Stimulated activated CD8-positive, alpha-beta memory T cell treated with anti-CD3 and anti-CD28 coated beads, Interleukin-4, amount 100 ng/mL, for 4 hours (primary cell): ENCODE results near the gene NUDT13.
"Not testable (repeated sequence)": the region's sequence is repeated elsewhere in the genome, so short reads cannot be mapped to it uniquely, and the experiment has no call there.

Source experiments
- DNase-seq, 2 donors: peaks; one replicate each; pipeline ENCODE4 v3.0.0-alpha.2; 2020; ENCODE audit warnings: low read depth in 2 of 2, low spot score in 1 of 2

The NUDT13 gene

DNA sequence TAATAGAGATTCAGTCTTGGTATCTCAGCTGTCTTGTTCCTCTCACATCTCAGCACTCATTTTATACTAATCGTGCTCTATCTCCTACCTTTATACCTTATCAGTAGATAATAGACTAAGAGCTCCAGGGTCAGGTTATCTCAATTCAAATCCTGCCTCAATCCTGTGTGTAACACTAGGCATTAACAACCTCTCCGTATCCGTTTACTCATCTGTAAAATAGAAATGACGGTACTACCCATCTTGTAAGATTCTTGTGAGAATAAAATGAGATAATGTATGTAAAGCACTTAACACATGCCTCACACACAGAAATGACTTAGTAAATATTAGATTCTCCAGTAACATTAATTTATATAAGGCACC, 13.0 kb upstream of the NUDT13 start:
- DNase-seq = no peak

DNA sequence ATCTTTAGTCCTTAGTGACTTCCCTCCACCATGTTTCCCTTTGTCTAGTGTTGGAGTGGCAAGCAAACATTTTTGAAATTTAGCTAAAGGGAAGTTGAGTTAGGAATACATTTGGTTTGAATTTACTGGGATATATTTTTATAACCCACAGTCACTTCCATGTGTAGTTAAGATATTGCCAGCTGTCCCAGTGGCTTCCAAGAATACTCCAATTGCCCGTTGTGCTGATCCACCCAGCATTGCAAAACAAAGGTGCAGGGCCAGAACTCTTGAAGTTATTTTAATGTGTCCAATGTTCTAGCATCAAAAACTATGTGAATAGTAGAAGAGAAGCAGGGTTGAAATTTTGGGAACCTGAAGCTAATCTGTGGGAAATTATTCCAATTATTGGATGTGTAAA, 11.1 kb upstream of the NUDT13 start:
- no peak for DNase-seq

DNA sequence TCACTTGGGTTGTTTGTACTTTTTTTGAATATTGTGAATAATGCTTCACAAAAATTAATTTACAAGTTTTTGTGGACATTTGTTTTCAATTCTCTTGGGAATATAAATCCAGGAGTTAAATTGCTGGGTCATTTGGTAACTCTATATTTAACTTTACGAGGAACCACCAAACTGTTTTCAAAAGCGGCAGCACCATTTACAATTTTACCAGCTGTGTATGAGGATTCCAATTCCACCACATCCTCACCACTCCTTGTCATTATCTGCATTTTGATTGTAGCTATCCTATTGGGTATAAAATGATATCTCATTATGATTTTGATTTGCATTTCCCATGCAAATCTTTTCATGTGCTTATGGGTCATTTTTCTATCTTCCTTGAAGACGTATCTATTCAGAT, 4.0 kb upstream of the NUDT13 start:
- no peak for DNase-seq

DNA sequence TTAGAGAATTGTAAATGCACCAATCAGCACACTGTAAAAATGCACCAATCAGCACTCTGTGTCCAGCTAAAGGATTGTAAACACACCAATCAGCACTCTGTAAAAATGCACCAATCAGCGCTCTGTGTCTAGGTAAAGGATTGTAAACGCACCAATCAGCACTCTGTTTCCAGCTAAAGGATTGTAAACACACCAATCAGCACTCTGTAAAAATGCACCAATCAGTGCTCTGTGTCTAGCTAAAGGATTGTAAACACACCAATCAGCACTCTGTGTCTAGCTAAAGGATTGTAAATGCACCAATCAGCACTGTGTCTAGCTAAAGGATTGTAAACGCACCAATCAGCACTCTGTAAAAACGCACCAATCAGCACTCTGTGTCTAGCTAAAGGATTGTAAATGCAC, 1.0 kb upstream of the NUDT13 start:
- not testable (repeated sequence) for DNase-seq

DNA sequence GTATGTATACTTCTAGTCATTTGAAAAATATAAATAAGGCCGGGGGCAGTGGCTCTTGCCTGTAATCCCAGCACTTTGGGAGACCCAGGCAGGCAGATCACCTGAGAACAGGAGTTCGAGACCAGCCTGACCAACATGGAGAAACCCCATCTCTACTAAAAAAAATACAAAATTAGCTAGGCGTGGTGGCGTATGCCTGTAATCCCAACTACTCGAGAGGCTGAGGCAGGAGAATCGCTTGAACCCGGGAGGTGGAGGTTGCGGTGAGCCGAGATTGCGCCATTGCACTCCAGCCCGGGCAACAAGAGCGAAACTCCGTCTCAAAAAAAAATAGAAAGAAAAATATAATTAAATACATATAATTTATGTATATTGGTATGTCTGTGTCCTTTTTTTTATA, 1.8 kb downstream of the NUDT13 start:
- not testable (repeated sequence) for DNase-seq

DNA sequence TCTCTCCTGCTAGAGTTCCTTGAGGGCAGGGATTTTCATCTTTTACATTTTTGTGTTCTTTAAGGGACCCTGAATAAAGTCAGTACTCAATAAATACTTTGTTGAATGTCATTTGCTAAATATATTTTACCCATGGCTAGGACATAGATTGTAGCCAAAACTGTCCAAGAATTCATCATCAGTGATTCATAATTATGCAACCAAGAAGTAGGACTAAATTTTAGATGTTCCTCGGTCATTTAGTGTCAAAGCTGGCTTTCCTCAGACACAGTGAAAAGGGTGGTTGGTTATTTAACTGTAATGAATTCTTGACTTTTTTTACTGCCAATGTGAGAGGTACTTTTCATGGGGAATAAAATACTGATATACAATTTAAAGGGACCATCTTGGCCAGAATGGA, 3.3 kb downstream of the NUDT13 start:
- no peak for DNase-seq

DNA sequence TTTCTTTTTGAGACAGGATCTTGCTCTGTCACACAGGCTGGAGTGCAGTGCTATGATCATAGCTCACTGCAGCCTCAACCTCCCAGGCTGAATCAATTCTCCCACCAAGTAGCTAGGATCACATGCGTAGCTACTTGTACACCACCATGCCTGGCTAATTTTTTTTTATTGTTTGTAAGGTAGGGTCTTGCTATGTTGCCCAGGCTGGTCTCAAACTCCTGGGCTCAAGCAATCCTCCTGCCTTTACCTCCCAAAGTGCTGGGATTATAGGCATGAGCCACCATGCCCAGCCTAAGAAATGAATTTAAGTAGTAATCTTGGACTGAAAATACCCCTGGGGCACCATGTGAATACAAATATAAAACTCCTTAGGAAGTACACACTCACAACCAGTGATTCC, 5.8 kb downstream of the NUDT13 start:
- DNase-seq = no peak

DNA sequence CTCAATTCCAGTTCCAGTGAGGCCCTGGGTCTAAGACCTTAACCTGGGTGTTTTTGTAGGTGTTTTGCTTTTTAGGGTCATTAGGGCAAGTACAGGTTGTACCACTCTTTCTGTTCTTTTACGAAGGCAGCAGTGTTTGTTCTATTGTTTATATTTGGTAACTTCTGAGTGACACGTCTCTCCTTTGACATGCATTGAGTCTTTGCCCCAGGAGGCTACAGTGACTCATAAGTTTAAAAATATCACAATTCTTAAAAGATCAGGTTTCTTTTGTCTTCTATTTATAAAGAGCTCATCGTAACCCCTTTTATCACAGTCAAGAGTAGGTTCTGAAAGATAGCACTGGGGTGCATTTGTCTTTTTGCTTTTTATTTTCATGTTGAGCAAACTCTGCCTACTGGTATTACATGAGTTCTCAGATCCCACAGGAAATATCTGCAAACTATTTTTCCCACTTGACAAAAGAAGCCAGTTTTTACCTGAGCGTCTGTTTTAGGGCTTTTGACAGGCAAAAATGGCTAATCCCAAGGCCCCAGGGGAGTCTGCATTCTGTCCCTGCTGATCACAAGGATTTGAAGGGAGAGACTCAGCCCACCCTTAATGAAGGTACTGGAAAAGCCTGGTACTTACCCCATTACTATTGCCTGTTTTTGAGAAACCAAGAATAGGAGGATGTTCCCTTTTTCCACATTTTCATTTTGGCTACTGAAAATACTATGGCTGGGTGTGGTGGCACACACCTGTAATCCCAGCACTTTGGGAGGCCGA, 7.9 kb downstream of the NUDT13 start:
- DNase-seq = no peak

DNA sequence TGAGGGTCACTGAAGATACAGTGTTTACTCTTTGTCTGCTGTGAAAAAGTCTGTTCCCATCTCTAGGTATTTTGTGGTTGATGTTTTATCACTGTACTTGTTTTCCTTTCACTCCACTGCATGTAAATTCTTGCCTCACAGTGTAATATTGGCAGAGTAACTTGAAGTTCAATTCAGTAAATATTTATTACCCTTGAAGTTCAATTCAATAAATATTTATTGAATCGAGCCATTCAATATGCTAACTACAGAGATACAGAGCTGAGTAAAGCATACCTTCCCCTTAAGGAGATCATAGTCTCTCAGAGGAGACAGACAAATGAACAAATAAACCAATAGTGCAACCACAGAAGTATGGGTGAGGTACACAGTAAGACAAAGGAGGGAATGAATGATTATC, 9.2 kb downstream of the NUDT13 start:
- DNase-seq = no peak

DNA sequence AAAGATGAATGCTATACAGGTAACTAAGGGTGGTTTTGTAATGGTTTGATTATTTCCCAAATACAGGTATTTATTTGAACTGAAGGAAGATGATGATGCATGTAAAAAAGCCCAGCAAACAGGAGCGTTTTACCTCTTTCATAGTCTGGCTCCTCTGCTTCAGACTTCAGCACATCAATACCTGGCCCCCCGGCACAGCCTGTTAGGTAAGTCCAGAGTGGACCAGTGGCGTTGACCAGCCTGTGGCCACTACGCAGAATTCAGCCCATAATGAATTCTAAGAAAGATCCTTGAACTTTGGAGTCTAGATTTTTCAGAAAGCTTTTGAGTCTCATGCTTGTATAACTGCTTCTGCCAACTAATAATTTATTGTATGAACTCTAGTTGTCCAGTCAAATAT, 9.7 kb downstream of the NUDT13 start:
- no peak for DNase-seq

DNA sequence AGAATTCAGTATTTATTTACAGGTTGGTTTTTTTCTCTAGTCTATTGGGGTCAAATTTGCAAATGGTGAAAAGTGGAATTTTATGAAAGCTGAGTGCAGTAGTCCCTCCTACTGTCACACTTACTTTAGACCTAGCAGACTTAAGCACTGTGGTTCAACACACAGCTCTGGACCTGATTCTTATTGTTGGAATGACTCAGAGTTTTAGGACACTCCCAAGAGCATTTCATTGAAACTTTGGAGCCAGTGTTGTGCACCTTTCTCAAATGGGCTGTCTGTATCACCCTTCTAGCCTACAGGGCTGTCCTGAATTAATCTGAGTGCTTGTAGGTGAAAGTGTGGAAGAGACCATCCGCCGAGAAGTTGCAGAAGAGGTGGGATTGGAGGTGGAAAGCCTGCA, 16.1 kb downstream of the NUDT13 start:
- no peak for DNase-seq

DNA sequence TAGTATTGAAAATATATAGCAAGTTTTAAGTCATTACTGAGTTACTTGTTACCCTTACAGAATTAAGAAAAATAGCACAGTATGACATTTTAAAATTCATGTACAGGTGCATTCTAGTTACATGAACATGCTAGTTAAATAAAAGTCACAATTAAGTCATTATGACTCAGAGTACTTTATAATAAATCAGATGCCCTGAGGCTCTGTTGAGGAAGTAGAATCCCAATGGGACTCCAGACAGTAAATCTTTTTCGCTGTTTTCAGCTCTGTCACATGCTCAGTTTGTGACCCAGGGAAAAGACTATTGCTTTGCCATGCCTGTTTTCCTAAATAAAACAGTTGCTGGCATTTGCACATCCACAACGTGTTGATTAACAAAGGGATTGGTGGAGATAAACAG, 21.0 kb downstream of the NUDT13 start:
- DNase-seq = no peak

DNA sequence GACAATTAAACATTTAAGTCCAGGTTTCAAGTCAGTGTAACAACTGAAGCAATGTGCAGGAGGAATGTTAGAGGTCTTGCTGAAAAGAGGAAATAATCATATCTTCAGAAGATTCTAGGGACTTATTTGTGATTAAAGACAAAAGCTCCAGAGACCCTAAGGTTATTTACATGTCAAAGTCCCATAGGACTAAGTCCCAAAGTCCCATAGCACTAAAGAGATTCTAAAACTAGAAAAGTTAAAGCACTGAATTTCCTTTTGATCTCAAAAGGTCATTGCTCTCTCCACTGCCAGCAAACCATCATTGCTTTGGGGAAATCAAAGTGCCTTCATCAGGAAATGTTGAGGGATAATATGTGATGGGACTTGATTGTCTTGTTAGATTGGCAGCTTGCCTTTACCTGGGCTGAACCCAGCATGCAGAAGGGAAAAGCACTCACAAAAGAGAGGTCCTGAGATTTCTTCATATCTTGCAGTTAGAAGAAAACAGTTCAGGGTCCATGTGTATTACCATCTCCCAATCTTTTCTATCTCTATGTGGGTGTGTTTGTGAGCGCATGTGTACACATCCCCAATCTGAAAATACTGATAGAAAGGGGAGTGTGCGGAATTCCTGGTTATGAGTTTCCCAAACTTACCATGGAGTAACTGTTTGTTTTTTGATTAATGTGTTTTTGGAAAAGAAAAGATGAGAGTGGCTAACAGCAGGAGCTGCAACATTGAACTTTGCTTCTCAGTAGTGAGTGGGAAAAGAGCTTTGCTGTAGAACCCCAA, 21.8 kb downstream of the NUDT13 start:
- DNase-seq = no peak

DNA sequence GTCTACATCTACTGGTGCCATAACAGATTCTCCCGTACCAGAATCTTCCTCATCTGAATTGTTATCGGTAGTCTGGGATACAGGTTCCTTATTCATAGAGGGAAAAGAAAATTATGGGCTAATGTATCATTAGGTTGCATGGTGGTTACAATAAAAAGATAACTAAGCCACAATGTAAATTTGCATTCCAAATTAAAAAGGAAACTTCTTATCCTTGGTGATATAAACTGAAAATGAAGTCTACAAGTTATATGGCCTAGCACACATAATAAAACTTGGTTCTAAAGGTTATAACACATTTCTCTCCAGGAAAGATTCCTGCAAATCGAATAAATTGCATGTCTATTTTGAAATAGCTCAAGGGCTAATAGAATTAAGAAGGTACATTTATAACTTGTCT, 24.5 kb downstream of the NUDT13 start:
- no peak for DNase-seq

DNA sequence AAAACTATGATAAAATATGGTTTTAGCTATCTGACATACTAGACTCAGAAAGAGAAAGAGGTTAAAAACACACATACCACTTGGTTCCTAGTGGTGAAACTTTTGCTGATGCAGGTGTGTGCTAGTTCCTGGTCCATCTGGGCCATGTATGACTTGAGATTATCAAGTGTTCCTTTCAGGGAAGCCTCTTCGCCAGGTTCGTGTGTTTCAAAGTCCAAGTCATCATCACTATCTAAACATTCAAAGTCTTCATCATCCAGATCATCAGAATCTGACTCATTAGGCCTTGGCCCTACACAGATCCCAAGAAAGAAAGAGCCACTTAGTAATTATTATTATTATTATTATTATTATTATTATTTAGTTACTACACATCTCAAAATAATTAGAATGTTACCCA, 26.4 kb downstream of the NUDT13 start:
- no peak for DNase-seq

DNA sequence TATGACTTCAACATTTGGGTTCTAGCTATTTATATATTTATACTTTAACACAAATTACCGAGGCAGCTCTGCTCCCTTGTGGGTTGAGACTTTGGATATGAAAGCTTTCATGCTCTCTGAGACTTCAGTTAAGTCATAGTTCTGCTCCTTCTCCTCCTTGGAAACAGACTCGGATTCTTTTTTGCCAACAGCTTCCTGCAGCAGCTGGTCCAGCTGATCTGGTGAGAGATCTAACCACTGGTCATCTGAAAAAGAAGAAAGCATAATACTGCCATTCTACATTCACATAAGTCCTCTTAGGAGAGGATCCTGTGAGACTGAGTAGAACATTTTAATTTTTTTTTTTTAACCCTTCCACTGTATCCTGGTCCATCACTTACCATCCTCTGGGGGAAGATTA, 29.0 kb downstream of the NUDT13 start:
- DNase-seq = no peak

DNA sequence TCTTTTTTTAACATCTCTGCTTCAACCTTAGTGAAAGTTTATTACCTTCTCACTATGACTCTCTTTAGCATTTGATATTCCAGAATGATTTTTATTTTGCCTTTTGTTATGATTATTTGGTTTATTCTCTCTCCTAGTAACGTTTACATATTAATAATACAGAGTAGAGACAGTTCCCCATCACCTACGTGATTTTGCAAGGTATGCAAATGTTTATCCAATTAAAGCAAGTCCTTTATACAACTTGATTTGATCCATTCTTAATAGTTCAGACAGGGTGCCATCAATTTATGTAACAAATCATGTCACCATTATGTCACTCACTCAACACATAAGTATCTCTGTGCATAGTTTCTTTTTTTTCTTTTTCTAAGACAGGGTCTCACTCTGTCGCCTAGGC, 31.3 kb downstream of the NUDT13 start:
- DNase-seq = no peak

DNA sequence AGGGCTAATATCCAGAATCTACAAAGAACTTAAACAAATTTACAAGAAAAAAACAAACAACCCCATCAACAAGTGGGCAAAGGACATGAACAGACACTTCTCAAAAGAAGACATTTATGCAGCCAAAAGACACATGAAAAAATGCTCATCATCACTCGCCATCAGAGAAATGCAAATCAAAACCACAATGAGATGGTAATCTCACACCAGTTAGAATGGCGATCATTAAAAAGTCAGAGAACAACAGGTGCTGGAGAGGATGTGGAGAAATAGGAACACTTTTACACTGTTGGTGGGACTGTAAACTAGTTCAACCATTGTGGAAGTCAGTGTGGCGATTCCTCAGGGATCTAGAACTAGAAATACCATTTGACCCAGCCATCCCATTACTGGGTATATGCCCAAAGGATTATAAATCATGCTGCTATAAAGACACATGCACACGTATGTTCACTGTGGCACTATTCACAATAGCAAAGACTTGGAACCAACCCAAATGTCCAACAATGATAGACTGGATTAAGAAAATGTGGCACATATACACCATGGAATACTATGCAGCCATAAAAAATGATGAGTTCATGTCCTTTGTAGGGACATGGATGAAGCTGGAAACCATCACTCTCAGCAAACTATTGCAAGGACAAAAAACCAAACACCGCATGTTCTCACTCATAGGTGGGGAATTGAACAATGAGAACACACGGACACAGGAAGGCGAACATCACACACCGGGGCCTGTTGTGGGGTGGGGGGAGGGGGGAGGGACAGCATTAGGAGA, 40.6 kb downstream of the NUDT13 start:
- DNase-seq = not testable (repeated sequence)

DNA sequence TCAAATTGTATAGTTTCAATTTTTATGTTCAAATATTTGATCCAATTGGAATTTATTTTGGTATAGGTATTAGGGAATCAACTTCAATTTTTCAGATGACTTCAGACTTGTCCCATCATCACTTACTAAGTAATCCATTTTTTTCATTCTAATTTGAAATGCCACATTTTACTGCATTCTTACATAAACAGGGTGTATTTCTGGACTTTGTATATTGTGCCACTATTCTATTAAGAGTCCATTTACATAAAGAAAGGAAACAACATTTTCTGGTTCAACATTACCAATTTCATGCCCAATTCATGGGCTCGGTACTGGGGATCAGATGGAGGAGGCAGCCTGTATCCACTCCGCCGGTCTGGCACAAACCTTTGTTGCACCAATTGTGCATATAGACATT, 41.8 kb downstream of the NUDT13 start:
- no peak for DNase-seq

DNA sequence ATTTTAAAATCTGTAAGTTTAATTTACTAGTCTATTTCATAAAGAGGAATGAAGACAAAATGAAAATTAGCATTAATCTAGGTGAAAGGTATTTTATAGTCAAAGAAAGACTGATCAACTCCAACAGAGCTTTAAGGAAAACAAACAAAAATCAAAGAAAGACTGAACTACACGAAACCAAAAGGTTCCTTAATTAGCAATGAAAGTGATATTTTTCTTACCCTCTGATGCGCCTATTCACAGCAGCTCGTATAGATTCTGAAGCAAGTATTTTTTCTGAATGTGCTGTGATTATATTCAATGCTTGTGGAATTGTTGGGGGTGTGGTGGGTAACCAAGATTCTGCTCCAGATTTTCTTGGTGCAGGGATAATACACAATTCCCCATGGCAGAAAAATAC, 45.8 kb downstream of the NUDT13 start:
- DNase-seq = no peak

DNA sequence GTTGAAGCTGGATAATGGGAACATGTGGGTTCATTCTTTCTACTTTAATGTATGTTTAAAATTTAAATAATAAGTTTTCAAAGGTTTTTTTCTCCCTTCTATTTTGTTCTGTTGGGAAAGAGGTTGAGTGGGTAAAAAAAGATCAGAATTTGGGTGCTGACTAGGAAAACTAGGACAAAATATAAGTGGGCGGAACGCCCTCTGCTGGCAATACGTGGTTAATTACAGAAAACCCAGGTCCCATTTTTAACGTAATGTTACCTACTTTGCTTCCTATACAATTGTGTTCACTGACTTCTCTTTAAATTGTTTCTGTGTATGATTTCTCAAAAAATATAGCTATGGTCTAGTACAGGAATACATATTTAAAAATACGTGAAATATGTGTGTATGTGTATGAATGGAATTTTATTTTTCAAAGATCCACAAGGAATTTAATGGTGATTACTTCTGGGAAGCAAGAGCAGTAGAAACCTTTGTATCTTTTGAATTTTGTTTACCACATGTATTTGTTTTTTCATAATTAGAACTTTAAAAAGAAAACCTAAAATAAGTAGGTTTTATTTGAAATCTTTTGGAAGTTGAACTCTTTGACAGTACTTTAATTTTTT, 48.9 kb downstream of the NUDT13 start:
- DNase-seq = peak in 1 of 2 donors; percentile 26

DNA sequence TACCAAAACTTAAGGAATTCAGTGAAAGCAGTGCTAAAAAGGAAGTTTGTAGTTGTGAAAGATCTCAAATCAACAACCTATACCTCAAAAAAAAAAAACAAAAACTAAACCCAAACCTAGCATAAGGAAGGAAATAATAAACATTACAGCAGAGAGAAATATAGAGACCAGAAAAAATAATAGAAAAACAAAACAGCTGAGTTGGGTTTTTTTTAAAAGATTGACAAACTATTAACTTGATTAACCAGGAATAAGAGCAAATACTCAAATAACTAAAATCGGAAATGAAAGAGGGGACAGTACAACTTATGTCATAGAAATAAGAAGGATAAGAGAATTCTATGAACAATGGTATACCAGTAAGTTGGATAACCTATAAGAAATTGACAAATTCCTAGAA, 50.8 kb downstream of the NUDT13 start:
- no peak for DNase-seq
